K562 (cell line): ENCODE measurements around the gene METTL6. TPM values are rescaled to one million over a fixed set of nuclear protein-coding genes. Genes with fewer than 3 reads are reported as not detected.

Source experiments
- CREBBP ChIP-seq: IDR thresholded peaks from one replicate; pipeline ENCODE4 v1.6.1; 2012; ENCODE audit warnings: low read depth, mild to moderate bottlenecking, control low read depth, inconsistent platforms, low read length
- EHMT2 ChIP-seq: fragments of 450-650 bp; IDR thresholded peaks from 2 replicates; pipeline ENCODE4 v1.6.1; 2018; ENCODE audit warnings: antibody characterized with exemption
- GTF3C2 ChIP-seq: IDR thresholded peaks from 3 replicates; pipeline ENCODE4 v1.6.1; 2011; ENCODE audit warnings: borderline replicate concordance, mild to moderate bottlenecking, moderate library complexity; ENCODE audit not compliant: insufficient read length; ENCODE audit errors: extremely low read depth
- HNRNPL ChIP-seq: fragments of 200-400 bp; formaldehyde crosslinking; IDR thresholded peaks from 2 replicates; pipeline ENCODE4 v1.6.1; 2017; ENCODE audit warnings: low read depth, mild to moderate bottlenecking, low read length
- MNT ChIP-seq, 2 experiments: fragments of 450-650 bp; conservative IDR thresholded peaks; 2 replicates each; pipeline ENCODE4 v1.6.1; 2017; ENCODE audit warnings: mild to moderate bottlenecking in 2 of 2, moderate library complexity in 2 of 2
- NFE2L1 ChIP-seq: fragments of 450-650 bp; IDR thresholded peaks from 2 replicates; pipeline ENCODE4 v1.6.1; 2016; ENCODE audit warnings: missing genetic modification characterization, low read depth, mild to moderate bottlenecking, missing compliant biosample characterization, moderate library complexity, borderline replicate concordance
- PHTF2 ChIP-seq: fragments of 250-450 bp; sonication (Bioruptor Pico); IDR thresholded peaks from 2 replicates; pipeline ENCODE4 v1.5.0; 2021; ENCODE audit warnings: mild to moderate bottlenecking
- RB1 ChIP-seq: fragments of 450-650 bp; IDR thresholded peaks from 2 replicates; pipeline ENCODE4 v1.6.1; 2017; ENCODE audit warnings: low read depth, mild to moderate bottlenecking
- XRCC5 ChIP-seq: fragments of 200-400 bp; formaldehyde crosslinking; IDR thresholded peaks from 2 replicates; pipeline ENCODE4 v1.6.1; 2017; ENCODE audit warnings: low read depth, mild to moderate bottlenecking, low read length
- ZC3H8 ChIP-seq: fragments of 450-650 bp; IDR thresholded peaks from 2 replicates; pipeline ENCODE4 v1.6.1; 2017
- ZKSCAN3 ChIP-seq: fragments of 250-450 bp; sonication (Bioruptor Pico); IDR thresholded peaks from 2 replicates; pipeline ENCODE4 v1.4.0; 2020
- ZNF518B ChIP-seq: fragments of 250-450 bp; sonication (Bioruptor Pico); IDR thresholded peaks from 2 replicates; pipeline ENCODE4 v1.5.0; 2021; ENCODE audit warnings: mild to moderate bottlenecking, moderate library complexity
- polyA plus RNA-seq, 8 experiments: library from polyadenylated mRNA; depleted of rRNA in 4 of 8; stranded (reverse) in 5 of 8; unstranded in 3 of 8; fragments of >200 nt; fragmentation: Nextera tagmentation in 2 of 8; fragmentation: Illumina TruSeq in 1 of 8; extraction: Ambion mirVana in 2 of 8; extraction: Trizol in 1 of 8; gene quantifications; 2 replicates each; pipeline versions ENCODE4 v1.2.1 to v1.2.3, GENCODE V29; 2011 to 2014; ENCODE audit warnings: inconsistent platforms in 1 of 8, missing spikeins in 1 of 8
- total RNA-seq, 7 experiments: library from RNA; depleted of rRNA in 6 of 7; stranded (reverse); fragments of >200 nt in 6 of 7; fragmentation: Illumina TruSeq in 2 of 7; extraction: Trizol in 2 of 7; gene quantifications; 2 replicates each; pipeline versions ENCODE4 v1.2.1 to v1.2.3, GENCODE V29; 2011 to 2021; ENCODE audit warnings: low replicate concordance in 1 of 7
- TF ChIP-seq, protein P1 (sequence below): IDR thresholded peaks from 2 replicates; pipeline ENCODE4 v1.6.1; 2014; ENCODE audit warnings: antibody characterized with exemption
- TF ChIP-seq, protein P2 (sequence below), 2 experiments: fragments of 450-650 bp in 1 of 2; IDR thresholded peaks; 2 replicates each; pipeline ENCODE4 v1.6.1; 2011 to 2017; ENCODE audit warnings: low read depth in 2 of 2, antibody characterized with exemption in 1 of 2, borderline replicate concordance in 1 of 2, low read length in 1 of 2, mild to moderate bottlenecking in 1 of 2, mixed read lengths in 1 of 2; ENCODE audit not compliant: control insufficient read depth in 1 of 2

Gene METTL6
- total and polyA plus RNA-seq, 9 of the 15 experiments (the other 6 are each of a cell fraction or from before 2014, with no cell fraction given): 18.8 to 61.5 (median 33.9) TPM

DNA sequence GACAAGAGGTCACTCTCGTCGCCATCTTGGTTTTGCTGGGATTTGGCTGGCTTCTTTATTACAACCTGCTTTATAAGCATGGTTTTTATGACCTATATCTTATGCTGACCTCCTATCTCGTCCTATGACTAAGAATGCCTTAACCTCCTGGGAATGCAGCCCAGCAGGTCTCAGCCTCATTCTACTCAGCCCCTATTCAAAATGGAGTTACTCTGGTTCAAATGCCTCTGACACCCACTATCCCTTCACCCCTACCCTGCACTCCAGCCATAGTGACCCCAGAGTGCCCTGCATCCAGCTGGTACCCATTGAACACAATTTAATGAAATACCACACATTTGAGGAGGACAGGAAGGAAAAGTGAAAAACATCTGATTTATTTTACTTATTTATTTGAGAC, 23.4 kb downstream of the METTL6 start (continued):
- TF ChIP-seq, protein P1, sequence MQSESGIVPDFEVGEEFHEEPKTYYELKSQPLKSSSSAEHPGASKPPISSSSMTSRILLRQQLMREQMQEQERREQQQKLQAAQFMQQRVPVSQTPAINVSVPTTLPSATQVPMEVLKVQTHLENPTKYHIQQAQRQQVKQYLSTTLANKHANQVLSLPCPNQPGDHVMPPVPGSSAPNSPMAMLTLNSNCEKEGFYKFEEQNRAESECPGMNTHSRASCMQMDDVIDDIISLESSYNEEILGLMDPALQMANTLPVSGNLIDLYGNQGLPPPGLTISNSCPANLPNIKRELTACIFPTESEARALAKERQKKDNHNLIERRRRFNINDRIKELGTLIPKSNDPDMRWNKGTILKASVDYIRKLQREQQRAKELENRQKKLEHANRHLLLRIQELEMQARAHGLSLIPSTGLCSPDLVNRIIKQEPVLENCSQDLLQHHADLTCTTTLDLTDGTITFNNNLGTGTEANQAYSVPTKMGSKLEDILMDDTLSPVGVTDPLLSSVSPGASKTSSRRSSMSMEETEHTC: no peak
- TF ChIP-seq, protein P2, sequence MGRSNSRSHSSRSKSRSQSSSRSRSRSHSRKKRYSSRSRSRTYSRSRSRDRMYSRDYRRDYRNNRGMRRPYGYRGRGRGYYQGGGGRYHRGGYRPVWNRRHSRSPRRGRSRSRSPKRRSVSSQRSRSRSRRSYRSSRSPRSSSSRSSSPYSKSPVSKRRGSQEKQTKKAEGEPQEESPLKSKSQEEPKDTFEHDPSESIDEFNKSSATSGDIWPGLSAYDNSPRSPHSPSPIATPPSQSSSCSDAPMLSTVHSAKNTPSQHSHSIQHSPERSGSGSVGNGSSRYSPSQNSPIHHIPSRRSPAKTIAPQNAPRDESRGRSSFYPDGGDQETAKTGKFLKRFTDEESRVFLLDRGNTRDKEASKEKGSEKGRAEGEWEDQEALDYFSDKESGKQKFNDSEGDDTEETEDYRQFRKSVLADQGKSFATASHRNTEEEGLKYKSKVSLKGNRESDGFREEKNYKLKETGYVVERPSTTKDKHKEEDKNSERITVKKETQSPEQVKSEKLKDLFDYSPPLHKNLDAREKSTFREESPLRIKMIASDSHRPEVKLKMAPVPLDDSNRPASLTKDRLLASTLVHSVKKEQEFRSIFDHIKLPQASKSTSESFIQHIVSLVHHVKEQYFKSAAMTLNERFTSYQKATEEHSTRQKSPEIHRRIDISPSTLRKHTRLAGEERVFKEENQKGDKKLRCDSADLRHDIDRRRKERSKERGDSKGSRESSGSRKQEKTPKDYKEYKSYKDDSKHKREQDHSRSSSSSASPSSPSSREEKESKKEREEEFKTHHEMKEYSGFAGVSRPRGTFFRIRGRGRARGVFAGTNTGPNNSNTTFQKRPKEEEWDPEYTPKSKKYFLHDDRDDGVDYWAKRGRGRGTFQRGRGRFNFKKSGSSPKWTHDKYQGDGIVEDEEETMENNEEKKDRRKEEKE (IDR thresholded peaks at IDR 0.05; ENCODE audit: borderline replicate concordance in 1 of 2, control insufficient read depth in 1 of 2, low read depth in 2 of 2, low read length in 1 of 2): no peak
- no peak for TF ChIP-seq HNRNPL
- TF ChIP-seq PHTF2: no peak
- TF ChIP-seq ZC3H8: no peak
- no peak for TF ChIP-seq RB1
- TF ChIP-seq CREBBP: no peak
- no peak for TF ChIP-seq NFE2L1 (tag)
- TF ChIP-seq ZKSCAN3 (CRISPR knock-in tag): no peak
- no peak for TF ChIP-seq EHMT2
- TF ChIP-seq MNT (conservative IDR thresholded peaks at IDR 0.05): no peak
- no peak for TF ChIP-seq ZNF518B (CRISPR knock-in tag)
- no peak for TF ChIP-seq GTF3C2
- TF ChIP-seq XRCC5: no peak
